AG04450 (cell line): Measurements from ENCODE around the gene OMG. TPM values are rescaled to one million over a fixed set of nuclear protein-coding genes. Genes with fewer than 3 reads are reported as not detected.
"Not testable (repeated sequence)": the region's sequence is repeated elsewhere in the genome, so short reads cannot be mapped to it uniquely, and the experiment has no call there.

Source experiments
- CTCF ChIA-PET: fragments of 300-600, 350-600 bp; formaldehyde crosslinking; extraction: SDS; loops from one replicate; lab custom pipeline; 2022; ENCODE audit warnings: antibody characterized with exemption, inconsistent platforms; lab: Charles Lee
- POLR2A ChIA-PET: fragments of 350-600 bp; formaldehyde crosslinking; extraction: SDS; loops from one replicate; lab custom pipeline; 2021; ENCODE audit warnings: antibody characterized with exemption, inconsistent platforms; lab: Yijun Ruan, JAX
- DNase-seq: peaks from one replicate; pipeline ENCODE4 v3.0.0-alpha.2; 2011; ENCODE audit warnings: low read depth, low spot score
- H3K27ac ChIP-seq: one replicate; pipeline ENCODE4 v1.5.1; 2012; ENCODE audit warnings: low read depth, low read length, control low read depth
- H3K27me3 ChIP-seq: one replicate; pipeline ENCODE4 v1.6.0; 2012; ENCODE audit warnings: low read length; ENCODE audit not compliant: control insufficient read depth, insufficient read depth
- H3K4me3 ChIP-seq: 2 replicates; pipeline ENCODE4 v1.5.1; 2011; ENCODE audit warnings: mild to moderate bottlenecking, low read depth, low read length, control low read depth
- H3K9me3 ChIP-seq: 2 replicates; pipeline ENCODE4 v1.5.1; 2012; ENCODE audit warnings: low read length; ENCODE audit not compliant: control insufficient read depth, insufficient read depth
- polyA plus RNA-seq: library from polyadenylated mRNA; depleted of rRNA; stranded (reverse); fragments of >200 nt; gene quantifications from 2 replicates; pipeline ENCODE4 v1.2.3, GENCODE V29; 2011
- TF ChIP-seq, protein P1 (sequence below): IDR thresholded peaks from 2 replicates; pipeline ENCODE4 v1.5.1; 2011; ENCODE audit warnings: low read depth, low read length, control low read depth, inconsistent platforms

Gene OMG
- polyA plus RNA-seq, 1 experiment, result 1.8 TPM

DNA sequence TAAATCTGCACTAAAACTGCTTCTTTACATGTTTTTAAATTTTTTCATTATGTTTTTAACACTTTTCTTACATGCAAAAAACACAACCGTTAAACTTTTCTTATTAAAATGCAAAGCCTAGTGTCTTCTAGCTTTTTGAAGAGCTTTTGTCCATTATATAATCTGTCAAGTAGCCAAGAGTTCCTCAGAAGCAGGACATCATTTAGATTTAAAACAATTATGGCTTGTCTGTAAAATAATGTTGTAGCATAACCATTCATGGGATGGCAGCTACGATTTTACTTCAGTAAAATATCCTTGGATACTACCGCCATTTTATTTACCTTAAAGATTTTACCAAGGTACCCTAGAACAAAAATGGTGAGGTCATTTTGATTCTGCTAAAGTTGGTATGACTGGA, 2.8 kb downstream of the OMG start:
- TF ChIP-seq, protein P1, sequence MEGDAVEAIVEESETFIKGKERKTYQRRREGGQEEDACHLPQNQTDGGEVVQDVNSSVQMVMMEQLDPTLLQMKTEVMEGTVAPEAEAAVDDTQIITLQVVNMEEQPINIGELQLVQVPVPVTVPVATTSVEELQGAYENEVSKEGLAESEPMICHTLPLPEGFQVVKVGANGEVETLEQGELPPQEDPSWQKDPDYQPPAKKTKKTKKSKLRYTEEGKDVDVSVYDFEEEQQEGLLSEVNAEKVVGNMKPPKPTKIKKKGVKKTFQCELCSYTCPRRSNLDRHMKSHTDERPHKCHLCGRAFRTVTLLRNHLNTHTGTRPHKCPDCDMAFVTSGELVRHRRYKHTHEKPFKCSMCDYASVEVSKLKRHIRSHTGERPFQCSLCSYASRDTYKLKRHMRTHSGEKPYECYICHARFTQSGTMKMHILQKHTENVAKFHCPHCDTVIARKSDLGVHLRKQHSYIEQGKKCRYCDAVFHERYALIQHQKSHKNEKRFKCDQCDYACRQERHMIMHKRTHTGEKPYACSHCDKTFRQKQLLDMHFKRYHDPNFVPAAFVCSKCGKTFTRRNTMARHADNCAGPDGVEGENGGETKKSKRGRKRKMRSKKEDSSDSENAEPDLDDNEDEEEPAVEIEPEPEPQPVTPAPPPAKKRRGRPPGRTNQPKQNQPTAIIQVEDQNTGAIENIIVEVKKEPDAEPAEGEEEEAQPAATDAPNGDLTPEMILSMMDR, result no peak
- Histone ChIP-seq H3K27ac (no peak overlapping the region), H3K4me3 (no peak overlapping the region), H3K9me3 (no peaks in the 10 kb centered on the region), H3K27me3 (no peaks in the 10 kb centered on the region)
- no peak for DNase-seq
- POLR2A ChIA-PET, result no interaction called here
- CTCF ChIA-PET, result no interaction called here

DNA sequence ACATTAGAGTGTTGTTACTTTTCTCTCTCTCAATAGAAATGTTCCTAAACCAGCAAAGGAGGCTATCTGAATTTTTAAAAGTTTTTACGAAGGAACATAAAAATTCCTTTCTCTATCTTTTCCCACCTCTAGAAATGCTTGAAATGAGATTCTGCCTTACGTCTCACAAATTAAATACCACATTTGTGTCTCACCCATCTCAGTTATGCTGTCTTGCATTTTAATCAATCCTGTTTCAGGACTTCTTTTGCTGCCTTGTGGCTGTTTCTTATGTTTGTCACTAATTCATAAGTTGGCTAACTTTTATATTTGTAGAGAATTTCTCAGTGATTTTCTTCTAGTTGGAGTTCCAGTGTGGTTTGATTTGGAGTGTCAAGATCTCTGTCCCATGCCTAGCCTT, 3.5 kb downstream of the OMG start:
- ChIA-PET POLR2A (no interaction called here), CTCF (no interaction called here)
- H3K9me3 ChIP-seq, result no peaks in the 10 kb centered on the region
- H3K27ac ChIP-seq, result no peak overlapping the region
- TF ChIP-seq, protein P1, result no peak
- H3K4me3 ChIP-seq, result no peak overlapping the region
- no peaks in the 10 kb centered on the region for H3K27me3 ChIP-seq
- DNase-seq, result no peak

DNA sequence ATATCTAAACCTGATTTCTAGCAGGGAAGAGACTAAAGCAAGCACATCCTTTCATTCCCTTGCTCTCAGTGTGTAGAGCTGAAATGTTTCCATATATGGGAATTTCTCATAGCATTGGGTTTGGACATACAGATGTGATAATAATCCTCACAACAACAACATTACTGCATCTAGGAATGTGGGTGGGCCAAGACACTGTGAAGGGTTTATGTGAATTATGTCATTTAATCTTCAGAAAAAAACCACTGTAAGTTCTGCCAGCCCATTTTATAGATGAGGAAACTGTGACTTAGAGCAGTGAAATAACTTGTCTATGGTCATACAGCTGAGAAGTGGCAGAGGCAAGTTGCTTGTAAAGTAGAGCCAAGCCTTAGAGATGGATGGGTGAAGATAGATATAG, 5.2 kb downstream of the OMG start:
- DNase-seq, result no peak
- H3K9me3 ChIP-seq, result no peaks in the 10 kb centered on the region
- no peak overlapping the region for H3K4me3 ChIP-seq
- POLR2A ChIA-PET, result interaction anchor here (0.6 kb wide), 1 partner anchor 196 kb away, joined by 7 read pairs; no protein-coding TSS in a partner anchor
- TF ChIP-seq, protein P1, result no peak
- no peaks in the 10 kb centered on the region for H3K27me3 ChIP-seq
- CTCF ChIA-PET, result no interaction called here
- H3K27ac ChIP-seq, result no peak overlapping the region

DNA sequence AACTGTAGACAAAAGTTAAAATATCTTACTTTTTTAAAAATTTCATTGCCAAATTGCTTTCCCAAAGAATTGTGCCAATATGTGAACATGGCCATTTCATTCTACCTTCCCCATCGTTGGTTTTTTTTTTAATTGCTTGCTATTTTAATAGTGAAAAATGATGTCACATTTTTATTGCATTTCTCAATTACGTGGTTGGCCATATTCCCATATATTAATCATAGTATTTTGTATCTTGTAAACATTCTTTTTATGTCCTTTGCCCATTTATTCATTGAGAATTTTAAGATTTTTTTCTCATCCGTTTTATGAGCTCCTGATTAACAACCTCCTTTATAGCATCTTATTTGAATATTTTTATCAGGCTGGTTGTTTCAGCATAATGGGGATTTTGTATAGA, 7.2 kb downstream of the OMG start:
- H3K27ac ChIP-seq, result no peak overlapping the region
- DNase-seq, result no peak
- no peak overlapping the region for H3K4me3 ChIP-seq
- H3K9me3 ChIP-seq, result no peaks in the 10 kb centered on the region
- ChIA-PET POLR2A (no interaction called here), CTCF (no interaction called here)
- TF ChIP-seq, protein P1, result no peak
- H3K27me3 ChIP-seq, result no peaks in the 10 kb centered on the region

DNA sequence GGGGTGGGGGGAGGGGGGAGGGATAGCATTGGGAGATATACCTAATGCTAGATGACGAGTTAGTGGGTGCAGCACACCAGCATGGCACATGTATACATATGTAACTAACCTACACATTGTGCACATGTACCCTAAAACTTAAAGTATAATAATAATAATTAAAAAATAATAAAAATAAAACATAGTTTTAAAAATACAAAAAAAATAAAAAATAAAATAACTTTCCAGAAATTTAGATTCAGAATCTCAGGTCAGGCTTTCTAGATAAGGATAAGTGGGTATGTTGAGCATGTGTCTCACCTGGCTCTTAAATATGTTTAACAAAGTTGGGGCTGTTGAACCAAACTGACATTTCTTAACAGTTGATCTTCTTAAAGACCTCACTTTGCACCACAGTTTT, 9.1 kb downstream of the OMG start:
- H3K27me3 ChIP-seq, H3K4me3 ChIP-seq, H3K9me3 ChIP-seq, DNase-seq, H3K27ac ChIP-seq, CTCF ChIA-PET: not testable (repeated sequence)
- POLR2A ChIA-PET, result interaction anchor here (0.7 kb wide), 1 partner anchor 262 kb away, joined by 3 read pairs; no protein-coding TSS in a partner anchor

DNA sequence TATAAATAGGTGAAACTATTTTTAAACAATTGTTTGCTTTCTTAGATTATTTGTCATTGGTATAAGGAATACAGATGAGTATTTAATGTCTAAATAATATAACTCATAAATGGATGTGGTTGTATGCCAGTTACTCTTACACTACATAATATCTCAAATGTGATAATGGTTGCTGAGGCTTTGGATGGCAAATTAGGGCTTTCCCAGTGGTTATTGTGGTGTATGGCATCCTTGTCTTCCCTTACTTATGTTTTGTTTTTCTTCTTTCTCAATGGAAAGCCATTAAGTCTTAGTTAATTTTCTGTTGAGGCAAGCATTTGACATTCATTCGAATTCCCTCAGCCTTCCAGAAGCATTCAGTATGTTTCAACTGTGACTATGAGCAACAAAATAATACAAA, 10.5 kb downstream of the OMG start:
- Histone ChIP-seq H3K27me3 (no peaks in the 10 kb centered on the region), H3K9me3 (no peaks in the 10 kb centered on the region), H3K4me3 (no peak overlapping the region), H3K27ac (no peak overlapping the region)
- CTCF ChIA-PET, result no interaction called here
- no peak for DNase-seq
- TF ChIP-seq, protein P1, result no peak
- POLR2A ChIA-PET, result no interaction called here
